ENCODE measurements around the gene DAP.

DAP gene

GRCh38 chr5:10760096-10760920 lies 726 bp downstream of the DAP start:
- peak; percentile 73 for DNase-seq

- DNase-seq, result no peak
These were observed 1.9 kb downstream of the DAP start for GRCh38 chr5:10759111-10759510.

DNA sequence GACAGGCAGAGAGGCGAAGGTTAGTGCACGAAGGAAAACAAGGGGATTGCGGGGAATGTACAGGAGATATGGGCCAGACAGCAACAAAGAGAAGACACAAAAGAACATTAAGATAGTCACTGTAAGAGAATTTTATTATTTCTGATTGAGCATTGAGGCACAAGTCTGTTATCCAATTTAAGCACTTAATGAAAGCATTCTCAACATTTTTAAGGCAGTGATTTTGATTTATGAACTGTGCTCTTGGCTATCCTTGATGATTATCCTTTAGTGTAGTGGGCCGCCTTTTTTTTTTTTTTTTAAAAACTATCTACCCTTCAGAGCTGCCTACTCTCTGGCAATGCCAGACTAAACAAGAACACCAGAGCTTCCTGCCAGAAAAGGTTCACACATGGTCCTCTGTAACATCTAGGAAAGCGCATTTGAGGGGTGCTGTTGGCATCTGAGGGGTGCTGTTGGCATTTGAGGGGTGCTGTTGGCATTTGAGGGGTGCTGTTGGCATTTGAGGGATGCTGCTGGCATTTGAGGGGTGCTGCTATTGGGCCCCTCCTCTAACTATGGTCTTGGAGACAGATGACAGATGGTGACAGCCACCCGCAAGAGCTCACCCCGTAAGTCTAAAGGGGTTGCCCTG lies 3.0 kb downstream of the DAP start:
- DNase-seq, result no peak

GRCh38 chr5:10757043-10757442 lies 4.0 kb downstream of the DAP start:
- DNase-seq, result no peak

DNA sequence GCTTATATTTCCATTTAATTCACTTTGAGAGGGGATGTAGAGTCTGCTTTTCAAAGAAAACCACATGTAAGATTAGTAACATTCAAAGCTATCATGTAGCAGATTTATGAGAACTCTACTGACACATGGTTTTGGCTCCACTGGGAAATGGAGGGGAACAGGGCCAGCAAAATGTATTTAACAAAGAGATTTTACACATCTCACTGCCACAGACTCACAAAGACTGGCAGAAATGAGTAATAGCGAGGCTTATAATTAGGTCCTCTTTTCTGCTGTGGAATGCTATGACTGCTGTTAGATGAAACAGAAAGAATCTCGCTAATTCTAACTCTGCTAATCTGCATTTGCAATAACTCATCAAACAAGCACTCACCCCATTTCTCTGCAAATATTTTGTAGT lies 4.5 kb downstream of the DAP start:
- no peak for DNase-seq

DNA sequence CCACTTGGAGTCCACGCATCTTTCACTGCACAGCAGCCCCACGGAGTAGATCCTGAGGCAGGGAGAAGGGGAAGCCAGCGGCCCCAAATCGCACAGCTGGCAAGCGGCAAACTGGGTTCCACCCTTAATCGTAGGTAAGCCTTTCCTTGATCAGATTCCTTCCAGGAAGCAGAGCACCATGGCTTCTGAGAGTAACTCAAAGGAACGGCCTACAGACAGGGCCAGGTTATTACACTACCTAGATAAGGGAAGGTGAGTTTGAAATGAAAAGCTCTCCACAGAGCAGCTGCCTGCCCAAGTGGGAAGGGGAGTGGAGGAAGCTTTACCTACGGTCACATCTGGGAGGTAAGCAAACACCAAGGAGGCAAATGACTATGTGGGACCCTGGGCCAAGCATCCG lies 7.9 kb downstream of the DAP start:
- DNase-seq, result no peak

DNA sequence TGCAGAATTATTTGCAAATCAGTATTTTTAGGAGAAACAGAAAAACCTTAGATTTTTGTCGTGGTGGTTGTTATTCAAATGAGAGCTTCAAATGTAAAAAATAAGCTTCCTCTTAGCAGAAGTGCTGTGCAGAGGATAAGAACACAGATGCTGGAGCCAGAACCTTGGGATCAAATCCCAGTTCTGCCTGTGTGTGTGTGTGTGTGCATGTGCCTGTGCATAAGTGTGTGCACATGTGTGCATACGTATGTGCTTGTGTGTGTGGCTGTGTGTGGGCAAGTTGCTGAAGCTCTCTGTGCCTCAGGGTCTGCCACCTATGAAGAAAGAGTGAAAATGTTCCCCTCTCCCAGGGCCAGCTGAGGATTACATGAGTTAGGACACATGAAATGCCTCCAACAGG lies 8.6 kb downstream of the DAP start:
- DNase-seq, result no peak

- no peak for DNase-seq
These were observed 10.1 kb downstream of the DAP start for GRCh38 chr5:10750909-10751308.

DNA sequence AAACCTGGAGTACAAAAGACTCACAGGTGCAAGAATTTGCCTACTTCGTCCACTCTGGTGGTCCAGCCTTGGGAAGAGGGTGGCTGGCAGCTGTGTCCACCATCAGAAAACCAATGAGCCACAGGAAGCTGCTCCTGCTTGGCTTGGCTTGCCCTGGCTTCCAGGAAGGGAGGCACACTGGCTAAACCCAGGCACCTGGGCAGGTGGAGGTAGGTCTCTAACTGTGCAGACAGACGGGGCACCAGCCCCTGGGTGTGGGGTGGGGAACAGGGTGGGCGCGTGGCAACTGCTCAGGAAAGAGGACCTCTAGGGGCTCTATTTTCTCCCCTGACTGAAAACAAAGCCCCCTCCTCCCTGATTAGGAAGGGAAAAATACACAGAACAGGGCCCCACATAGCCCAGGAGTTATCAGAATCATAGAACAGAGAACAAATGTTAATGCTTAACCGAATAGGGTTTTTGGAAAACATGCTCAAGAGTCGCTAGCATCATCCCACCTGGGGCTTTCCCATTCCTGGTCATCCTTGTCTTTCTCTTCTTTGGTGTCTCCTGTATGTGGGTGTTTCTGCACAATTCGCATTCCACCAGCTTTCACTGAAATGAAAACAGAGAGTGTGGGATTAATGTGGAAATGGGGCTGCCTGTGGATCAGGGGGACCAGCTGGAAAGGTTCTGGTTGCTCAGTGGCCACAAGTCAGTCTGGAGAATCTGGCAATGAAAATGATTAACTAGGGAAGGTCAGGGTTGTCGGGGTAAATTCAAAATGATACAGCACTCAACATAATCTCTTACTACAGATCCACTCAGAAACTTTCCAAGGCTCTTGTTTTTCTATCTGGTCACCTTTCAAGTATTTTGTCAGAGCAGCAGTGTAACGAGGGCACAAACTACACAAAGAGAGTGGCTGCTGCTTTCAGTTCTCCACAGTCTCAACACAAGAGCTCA lies 13.1 kb downstream of the DAP start:
- DNase-seq, result no peak

DNA sequence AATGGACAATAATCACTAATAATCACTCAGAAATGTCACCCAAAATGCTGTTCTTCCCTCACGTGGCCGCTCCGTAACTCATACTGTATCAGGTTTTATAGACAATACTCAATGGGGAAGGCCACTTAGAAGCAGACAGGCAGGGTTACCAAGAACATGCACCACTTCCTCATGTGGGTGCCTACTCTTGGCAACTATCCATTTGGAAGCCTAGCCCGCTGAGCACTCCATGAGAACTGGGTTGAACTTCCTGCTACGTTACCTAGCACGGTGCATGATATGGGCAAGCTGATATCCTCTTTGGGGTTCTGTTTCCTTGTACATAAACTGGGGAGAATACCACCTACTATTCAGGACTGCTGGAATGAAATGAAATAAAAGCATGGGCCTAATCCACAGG lies 14.3 kb downstream of the DAP start:
- no peak for DNase-seq

DNA sequence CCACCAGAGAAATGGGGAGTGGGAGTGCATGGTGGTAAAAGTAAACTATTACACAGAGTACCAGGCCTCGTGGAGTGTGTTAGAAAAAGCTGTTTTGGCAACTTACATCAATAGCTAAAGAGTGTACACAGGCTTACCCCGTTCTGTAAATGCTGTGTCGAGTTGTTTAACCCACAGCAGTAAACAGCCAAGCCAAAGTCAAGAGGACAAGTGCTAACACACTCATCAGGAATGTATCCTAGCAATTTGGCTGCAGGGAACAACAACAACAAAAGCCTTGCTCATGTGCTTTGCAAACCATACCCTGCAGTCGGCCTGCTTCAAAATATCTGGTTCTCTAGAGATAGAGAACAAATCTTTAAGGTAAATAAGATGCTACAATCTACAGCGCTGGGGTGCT lies 15.9 kb downstream of the DAP start:
- DNase-seq, result no peak

GRCh38 chr5:10744681-10745080 lies 16.4 kb downstream of the DAP start:
- DNase-seq, result no peak

DNA sequence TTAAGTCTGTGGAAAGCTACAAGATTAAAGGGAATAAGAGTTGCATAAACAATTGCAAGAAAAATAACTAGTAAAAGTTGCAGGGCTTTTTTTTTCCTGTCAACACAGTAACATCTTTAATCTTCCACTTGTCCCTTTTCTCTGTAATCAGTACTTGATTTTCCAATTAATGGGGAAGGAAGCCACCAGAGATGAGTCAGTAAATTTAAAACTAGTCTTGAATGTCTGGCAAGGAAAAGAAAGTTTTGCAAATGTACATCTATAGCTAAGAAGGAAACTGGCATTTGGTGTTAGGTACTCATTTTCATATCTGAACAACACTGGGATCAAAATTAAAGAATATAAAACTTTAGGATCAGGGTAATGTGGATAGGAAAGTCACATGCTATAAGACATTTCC lies 17.1 kb downstream of the DAP start:
- DNase-seq, result no peak

- no peak for DNase-seq
These were observed 17.5 kb downstream of the DAP start for GRCh38 chr5:10743526-10743925.

- no peak for DNase-seq
These were observed 19.4 kb downstream of the DAP start for GRCh38 chr5:10741661-10742060.

- no peak for DNase-seq
These were observed 20.6 kb downstream of the DAP start for GRCh38 chr5:10740384-10740783.

DNA sequence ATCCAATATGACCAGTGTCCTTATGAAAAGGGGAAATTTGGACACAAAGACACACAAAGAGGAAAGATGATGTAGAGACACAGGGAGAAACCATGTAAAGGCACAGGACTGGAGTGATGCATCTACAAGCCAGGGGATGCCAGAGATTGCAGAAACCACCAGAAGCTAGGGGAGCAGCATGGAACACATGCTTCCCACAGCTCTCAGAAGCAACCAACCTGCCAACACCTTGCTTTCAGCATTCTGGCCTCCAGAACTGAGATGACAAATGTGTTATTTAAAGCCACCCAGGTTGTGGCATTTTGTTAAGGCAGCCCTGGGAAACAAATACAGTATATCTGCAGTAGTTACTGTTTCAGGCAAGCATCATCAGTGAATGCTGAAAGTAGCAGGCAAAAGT lies 23.2 kb downstream of the DAP start:
- no peak for DNase-seq

DNA sequence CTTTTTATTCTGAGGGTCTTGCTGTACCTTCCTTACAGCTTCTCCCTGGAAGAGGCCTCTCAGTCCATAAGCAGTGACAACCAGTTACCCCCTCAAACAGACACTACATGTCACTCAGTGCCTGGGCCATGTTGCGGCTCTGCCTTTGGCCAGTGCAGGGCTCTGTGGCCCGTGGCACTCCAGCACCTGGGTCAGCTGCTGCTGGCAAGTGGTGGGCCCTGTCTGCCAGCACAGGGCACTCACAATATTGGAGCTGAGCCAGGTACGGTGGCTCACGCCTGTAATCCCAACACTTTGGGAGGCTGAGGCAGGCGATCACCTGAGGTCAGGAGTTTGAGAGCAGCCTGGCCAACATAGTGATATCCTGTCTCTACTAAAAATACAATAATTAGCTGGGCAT lies 24.2 kb downstream of the DAP start:
- DNase-seq, result no peak

GRCh38 chr5:10736354-10736753 lies 24.7 kb downstream of the DAP start:
- no peak for DNase-seq

DNA sequence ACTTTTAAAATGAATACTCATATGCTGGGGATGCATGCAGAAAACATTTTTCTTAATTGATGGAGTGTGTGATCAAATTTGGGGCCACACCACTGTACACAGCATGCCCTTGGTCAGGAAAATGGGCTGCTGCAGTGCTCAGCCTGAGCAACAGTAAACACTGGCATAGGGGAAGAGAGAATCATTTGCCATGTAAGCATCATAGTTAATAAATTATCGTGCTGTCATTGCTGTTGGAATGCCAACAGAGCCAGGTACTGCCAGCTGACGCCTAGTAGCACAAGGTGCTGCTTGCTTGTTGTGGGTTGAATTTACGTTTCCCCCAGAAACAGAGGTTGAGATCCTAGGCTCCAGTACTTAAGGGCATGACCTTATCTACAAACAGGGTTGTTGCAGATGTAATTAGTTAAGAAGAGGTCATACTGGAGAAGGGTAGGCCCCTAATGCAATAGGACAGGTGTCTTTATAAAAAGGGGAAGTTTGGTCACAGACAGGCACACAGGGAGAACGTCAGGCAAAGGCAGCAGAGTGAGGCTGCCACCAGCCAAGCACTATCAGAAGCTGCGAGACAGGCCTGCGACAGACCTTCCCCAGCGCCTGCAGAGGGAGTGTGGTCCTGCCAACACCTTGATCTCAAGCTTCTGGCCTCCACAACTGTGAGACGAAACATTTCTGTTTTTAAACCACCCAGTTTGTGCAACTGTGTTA lies 25.3 kb downstream of the DAP start:
- DNase-seq, result peak; percentile 4

GRCh38 chr5:10734832-10735523 lies 26.1 kb downstream of the DAP start:
- no peak for DNase-seq

DNA sequence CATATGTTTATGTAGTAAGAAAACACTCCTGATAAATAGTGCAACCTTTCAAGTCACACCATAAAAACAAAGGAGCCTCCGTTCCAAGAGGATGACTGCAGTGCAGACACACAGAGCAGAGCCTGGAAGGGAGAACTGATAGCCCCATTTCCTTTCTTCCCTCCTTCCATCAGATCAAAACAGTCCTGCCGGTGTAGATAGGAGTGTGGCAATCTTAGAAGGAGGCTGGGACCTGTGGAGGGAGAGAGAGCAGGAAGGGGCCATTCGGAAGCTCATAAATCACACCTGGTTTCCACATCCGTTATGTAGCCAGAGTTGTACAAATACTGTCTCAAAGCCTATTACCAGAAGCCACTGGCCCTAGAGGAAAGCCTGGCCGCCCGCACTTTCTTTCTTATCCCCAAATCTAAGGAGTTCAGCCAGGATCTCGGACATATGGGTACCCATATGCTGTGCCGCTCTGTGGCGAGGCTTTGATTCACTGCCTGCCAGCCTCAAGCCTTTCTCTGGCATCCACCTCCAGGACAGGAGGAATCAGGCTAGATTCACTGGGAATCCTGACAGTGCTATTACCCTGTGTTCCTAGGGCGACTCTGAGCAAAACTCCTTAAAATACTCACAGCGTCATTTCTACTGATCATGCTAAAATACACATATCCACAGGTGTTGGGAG lies 26.9 kb downstream of the DAP start:
- DNase-seq, result no peak
